ENCODE measurements around the gene STK26. TPM values are rescaled to one million over a fixed set of nuclear protein-coding genes. Genes with fewer than 3 reads are reported as not detected.
"Not testable (repeated sequence)": the region's sequence is repeated elsewhere in the genome, so short reads cannot be mapped to it uniquely, and the experiment has no call there.

STK26 gene
- total and polyA plus RNA-seq, 4 donors, result 2.0 to 16.9 (median 3.4) TPM

DNA sequence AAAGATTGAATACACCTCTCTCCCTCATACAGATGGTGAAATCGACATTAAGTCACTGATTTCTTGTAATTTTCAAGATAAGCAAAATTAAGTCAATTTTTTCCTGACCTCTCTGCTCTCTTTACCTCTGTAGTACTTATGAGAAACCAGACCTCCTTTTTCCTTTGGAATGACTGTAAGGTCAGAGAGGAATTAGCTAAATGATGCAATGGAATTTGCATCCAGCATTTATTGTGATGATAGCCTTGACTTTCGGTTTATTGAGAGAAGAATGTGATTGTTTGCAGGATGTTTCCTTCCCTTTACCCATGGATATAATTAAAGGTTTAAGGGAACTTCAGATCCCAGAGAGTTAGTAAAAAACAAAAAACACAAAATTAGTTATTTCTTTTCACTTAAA lies 22.4 kb downstream of the STK26 start:
- Histone ChIP-seq H3K4me1 (ENCODE audit: control insufficient read depth in 4 of 4, insufficient read depth in 4 of 4, low read length in 3 of 4) (no peaks in the 10 kb centered on the region), H3K4me3 (ENCODE audit: low read depth in 1 of 3, low read length in 3 of 3) (no peak overlapping the region), H3K36me3 (ENCODE audit: control insufficient read depth in 4 of 4, insufficient read depth in 3 of 4, low read depth in 1 of 4, low read length in 3 of 4) (no peaks in the 10 kb centered on the region), H3K9me3 (ENCODE audit: control insufficient read depth in 4 of 4, low read length in 3 of 4) (no peaks in the 10 kb centered on the region), H3K27me3 (ENCODE audit: control insufficient read depth in 4 of 4, insufficient read depth in 4 of 4, low read length in 3 of 4) (peaks cover 0 to 7% (median 0%) of the 10 kb centered on the region in 4 donors), H3K27ac (ENCODE audit: low read depth in 1 of 2, low read length in 2 of 2) (no peak overlapping the region), H3K9ac (ENCODE audit: low read depth in 1 of 2, low read length in 2 of 2) (no peak overlapping the region)
- no peak for DNase-seq (ENCODE audit: low spot score)
- WGBS, result 78% methylated on average over 2 of the region's 2 CpGs
- TF ChIP-seq, protein P1, sequence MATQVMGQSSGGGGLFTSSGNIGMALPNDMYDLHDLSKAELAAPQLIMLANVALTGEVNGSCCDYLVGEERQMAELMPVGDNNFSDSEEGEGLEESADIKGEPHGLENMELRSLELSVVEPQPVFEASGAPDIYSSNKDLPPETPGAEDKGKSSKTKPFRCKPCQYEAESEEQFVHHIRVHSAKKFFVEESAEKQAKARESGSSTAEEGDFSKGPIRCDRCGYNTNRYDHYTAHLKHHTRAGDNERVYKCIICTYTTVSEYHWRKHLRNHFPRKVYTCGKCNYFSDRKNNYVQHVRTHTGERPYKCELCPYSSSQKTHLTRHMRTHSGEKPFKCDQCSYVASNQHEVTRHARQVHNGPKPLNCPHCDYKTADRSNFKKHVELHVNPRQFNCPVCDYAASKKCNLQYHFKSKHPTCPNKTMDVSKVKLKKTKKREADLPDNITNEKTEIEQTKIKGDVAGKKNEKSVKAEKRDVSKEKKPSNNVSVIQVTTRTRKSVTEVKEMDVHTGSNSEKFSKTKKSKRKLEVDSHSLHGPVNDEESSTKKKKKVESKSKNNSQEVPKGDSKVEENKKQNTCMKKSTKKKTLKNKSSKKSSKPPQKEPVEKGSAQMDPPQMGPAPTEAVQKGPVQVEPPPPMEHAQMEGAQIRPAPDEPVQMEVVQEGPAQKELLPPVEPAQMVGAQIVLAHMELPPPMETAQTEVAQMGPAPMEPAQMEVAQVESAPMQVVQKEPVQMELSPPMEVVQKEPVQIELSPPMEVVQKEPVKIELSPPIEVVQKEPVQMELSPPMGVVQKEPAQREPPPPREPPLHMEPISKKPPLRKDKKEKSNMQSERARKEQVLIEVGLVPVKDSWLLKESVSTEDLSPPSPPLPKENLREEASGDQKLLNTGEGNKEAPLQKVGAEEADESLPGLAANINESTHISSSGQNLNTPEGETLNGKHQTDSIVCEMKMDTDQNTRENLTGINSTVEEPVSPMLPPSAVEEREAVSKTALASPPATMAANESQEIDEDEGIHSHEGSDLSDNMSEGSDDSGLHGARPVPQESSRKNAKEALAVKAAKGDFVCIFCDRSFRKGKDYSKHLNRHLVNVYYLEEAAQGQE (IDR thresholded peaks at IDR 0.05), result no peak
- TF ChIP-seq EGR1 (IDR thresholded peaks at IDR 0.05; ENCODE audit: low read depth in 2 of 2), result no peak
- no peak for TF ChIP-seq FOXA2 (IDR thresholded peaks at IDR 0.05)
- TF ChIP-seq, protein P2, sequence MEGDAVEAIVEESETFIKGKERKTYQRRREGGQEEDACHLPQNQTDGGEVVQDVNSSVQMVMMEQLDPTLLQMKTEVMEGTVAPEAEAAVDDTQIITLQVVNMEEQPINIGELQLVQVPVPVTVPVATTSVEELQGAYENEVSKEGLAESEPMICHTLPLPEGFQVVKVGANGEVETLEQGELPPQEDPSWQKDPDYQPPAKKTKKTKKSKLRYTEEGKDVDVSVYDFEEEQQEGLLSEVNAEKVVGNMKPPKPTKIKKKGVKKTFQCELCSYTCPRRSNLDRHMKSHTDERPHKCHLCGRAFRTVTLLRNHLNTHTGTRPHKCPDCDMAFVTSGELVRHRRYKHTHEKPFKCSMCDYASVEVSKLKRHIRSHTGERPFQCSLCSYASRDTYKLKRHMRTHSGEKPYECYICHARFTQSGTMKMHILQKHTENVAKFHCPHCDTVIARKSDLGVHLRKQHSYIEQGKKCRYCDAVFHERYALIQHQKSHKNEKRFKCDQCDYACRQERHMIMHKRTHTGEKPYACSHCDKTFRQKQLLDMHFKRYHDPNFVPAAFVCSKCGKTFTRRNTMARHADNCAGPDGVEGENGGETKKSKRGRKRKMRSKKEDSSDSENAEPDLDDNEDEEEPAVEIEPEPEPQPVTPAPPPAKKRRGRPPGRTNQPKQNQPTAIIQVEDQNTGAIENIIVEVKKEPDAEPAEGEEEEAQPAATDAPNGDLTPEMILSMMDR (IDR thresholded peaks at IDR 0.05; ENCODE audit: low read depth, low read length, missing input control), result no peak
- TF ChIP-seq HNF4G (IDR thresholded peaks at IDR 0.05), result no peak
- no peak for TF ChIP-seq RAD21 (IDR thresholded peaks at IDR 0.05)
- no peak for TF ChIP-seq FOXA1 (IDR thresholded peaks at IDR 0.05)

DNA sequence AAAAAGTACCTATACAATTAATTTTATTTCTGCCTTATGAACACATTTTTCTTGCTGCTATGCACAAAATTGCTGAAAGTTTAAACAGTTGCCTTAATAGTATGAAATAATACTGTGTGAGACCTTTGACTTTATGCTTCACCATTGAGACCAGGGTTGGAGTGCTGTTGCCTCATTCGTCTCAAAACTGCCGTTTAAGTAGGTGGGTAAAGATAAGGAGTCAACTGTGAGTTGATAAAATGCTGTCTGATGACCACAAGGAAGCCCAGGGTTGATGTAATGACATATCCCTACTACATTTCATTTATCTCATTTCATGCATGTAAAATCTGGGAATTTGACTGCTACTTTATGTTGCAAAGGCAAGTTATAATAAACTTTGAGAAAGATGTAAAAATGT lies 23.4 kb downstream of the STK26 start:
- Histone ChIP-seq H3K27ac (ENCODE audit: low read depth in 1 of 2, low read length in 2 of 2) (no peak overlapping the region), H3K36me3 (ENCODE audit: control insufficient read depth in 4 of 4, insufficient read depth in 3 of 4, low read depth in 1 of 4, low read length in 3 of 4) (no peaks in the 10 kb centered on the region), H3K4me3 (ENCODE audit: low read depth in 1 of 3, low read length in 3 of 3) (no peak overlapping the region), H3K9ac (ENCODE audit: low read depth in 1 of 2, low read length in 2 of 2) (no peak overlapping the region), H3K9me3 (ENCODE audit: control insufficient read depth in 4 of 4, low read length in 3 of 4) (no peaks in the 10 kb centered on the region), H3K27me3 (ENCODE audit: control insufficient read depth in 4 of 4, insufficient read depth in 4 of 4, low read length in 3 of 4) (peaks cover 0 to 4% (median 0%) of the 10 kb centered on the region in 4 donors), H3K4me1 (ENCODE audit: control insufficient read depth in 4 of 4, insufficient read depth in 4 of 4, low read length in 3 of 4) (no peaks in the 10 kb centered on the region)
- TF ChIP-seq FOXA1 (IDR thresholded peaks at IDR 0.05) (no peak), HNF4A (conservative IDR thresholded peaks at IDR 0.05) (no peak), TAF1 (conservative IDR thresholded peaks at IDR 0.05) (no peak), FOXA2 (IDR thresholded peaks at IDR 0.05) (no peak), JUND (IDR thresholded peaks at IDR 0.05) (no peak), HNF4G (IDR thresholded peaks at IDR 0.05) (no peak), RAD21 (IDR thresholded peaks at IDR 0.05) (no peak), EGR1 (IDR thresholded peaks at IDR 0.05; ENCODE audit: low read depth in 2 of 2) (no peak), YY1 (IDR thresholded peaks at IDR 0.05) (no peak), GABPA (IDR thresholded peaks at IDR 0.05 in 1 of 2, conservative IDR thresholded peaks at IDR 0.05 in 1 of 2) (no peak), RXRA (IDR thresholded peaks at IDR 0.05) (no peak)
- TF ChIP-seq, protein P3, sequence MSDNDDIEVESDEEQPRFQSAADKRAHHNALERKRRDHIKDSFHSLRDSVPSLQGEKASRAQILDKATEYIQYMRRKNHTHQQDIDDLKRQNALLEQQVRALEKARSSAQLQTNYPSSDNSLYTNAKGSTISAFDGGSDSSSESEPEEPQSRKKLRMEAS (IDR thresholded peaks at IDR 0.05), result no peak
- TF ChIP-seq, protein P4, sequence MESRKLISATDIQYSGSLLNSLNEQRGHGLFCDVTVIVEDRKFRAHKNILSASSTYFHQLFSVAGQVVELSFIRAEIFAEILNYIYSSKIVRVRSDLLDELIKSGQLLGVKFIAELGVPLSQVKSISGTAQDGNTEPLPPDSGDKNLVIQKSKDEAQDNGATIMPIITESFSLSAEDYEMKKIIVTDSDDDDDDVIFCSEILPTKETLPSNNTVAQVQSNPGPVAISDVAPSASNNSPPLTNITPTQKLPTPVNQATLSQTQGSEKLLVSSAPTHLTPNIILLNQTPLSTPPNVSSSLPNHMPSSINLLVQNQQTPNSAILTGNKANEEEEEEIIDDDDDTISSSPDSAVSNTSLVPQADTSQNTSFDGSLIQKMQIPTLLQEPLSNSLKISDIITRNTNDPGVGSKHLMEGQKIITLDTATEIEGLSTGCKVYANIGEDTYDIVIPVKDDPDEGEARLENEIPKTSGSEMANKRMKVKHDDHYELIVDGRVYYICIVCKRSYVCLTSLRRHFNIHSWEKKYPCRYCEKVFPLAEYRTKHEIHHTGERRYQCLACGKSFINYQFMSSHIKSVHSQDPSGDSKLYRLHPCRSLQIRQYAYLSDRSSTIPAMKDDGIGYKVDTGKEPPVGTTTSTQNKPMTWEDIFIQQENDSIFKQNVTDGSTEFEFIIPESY (IDR thresholded peaks at IDR 0.05), result no peak
- TF ChIP-seq, protein P1 (IDR thresholded peaks at IDR 0.05), result no peak
- WGBS, result 47% methylated on average over 2 of the region's 2 CpGs
- DNase-seq (ENCODE audit: low spot score), result no peak

DNA sequence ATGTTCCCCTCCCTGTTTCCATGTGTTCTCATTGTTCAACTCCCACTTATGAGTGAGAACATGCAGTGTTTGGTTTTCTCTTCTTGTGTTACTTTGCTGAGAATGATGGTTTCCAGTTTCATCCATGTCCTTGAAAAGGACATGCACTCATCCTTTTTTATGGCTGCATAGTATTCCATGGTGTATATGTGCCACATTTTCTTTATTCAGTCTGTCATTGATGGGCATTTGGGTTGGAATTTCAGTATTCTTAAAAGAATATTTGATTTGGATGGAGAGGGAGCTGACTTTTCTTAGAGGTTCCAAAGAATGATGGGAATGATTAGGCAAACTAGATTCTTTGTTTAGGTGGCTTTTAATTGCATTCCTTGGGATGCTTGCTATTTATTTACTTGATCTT lies 28.7 kb downstream of the STK26 start:
- not testable (repeated sequence) for H3K9ac ChIP-seq (ENCODE audit: low read depth in 1 of 2, low read length in 2 of 2); DNase-seq (ENCODE audit: low spot score); H3K27me3 ChIP-seq (ENCODE audit: control insufficient read depth in 4 of 4, insufficient read depth in 4 of 4, low read length in 3 of 4); H3K36me3 ChIP-seq (ENCODE audit: control insufficient read depth in 4 of 4, insufficient read depth in 3 of 4, low read depth in 1 of 4, low read length in 3 of 4); H3K9me3 ChIP-seq (ENCODE audit: control insufficient read depth in 4 of 4, low read length in 3 of 4); H3K4me3 ChIP-seq (ENCODE audit: low read depth in 1 of 3, low read length in 3 of 3); H3K4me1 ChIP-seq (ENCODE audit: control insufficient read depth in 4 of 4, insufficient read depth in 4 of 4, low read length in 3 of 4); H3K27ac ChIP-seq (ENCODE audit: low read depth in 1 of 2, low read length in 2 of 2)
